Measurements from ENCODE around the gene HJV. TPM values are rescaled to one million over a fixed set of nuclear protein-coding genes. Genes with fewer than 3 reads are reported as not detected.

Gene HJV
- total RNA-seq, 8 experiments from 2014 or later: 0.11 to 0.40 (median 0.32) TPM; not detected in 3

DNA sequence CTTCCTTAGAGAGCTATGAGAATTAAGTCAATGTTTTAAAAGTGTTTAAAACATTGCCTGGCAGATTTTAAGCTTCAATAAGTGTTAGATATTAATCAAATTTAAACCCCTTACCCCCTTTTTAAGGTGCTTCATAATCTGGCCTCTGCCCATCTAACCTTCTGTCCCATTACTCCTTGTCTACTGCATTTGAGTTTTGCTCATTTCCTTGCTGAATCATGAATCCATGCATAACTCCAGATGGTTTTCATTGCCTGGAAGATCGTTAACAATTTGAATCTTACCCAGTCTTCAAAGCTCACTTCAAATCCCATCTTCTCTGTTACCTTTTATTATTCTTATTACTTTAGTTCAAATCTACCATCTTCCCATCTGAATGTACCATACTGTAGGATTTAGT lies 4.6 kb downstream of the HJV start:
- 0 to 80% (median 55%) methylated on average over 1 of the region's 1 CpG for WGBS, 10 experiments
- no peaks in the 10 kb centered on the region for H3K4me1 ChIP-seq (replicated peaks in 1 of 2)
- peak in 2 of 8 experiments; percentile 61 to 68 for ATAC-seq (replicated peaks in 6 of 8)
- H3K4me3 ChIP-seq: no peak overlapping the region
- H3K27ac ChIP-seq: no peak overlapping the region
- in situ Hi-C loops (cut with MboI; ENCODE audit: low pct_unique_long_range_greater_than_20kb in 2 of 9, low sequenced_read_pairs in 9 of 9, unreplicated experiment in 9 of 9): loop anchor here in 2 of 9 experiments (10.0 to 25.0 kb wide), 2 partner anchors 105 to 122 kb away; partner anchors contain the start of genes ITGA10 (in 1 of the 2) and PEX11B (in 1 of the 2)

DNA sequence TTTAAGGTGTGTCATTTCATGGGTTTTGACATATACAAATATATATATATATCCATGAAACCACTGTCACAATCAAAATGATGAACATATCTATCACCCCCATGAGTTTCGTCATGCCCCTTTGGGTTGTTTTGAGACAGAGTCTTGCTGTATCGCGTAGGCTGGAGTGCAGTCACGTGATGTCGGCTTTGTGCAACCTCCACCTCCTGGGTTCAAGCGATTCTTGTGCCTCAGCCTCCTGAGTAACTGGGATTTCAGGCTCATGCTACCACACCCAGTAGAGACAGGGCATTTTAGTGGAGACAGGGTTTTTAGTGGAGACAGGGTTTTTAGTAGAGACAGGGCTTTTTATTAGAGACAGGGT lies 8.0 kb downstream of the HJV start:
- 15 to 84% (median 71%) methylated on average over 4 to 6 of the region's 6 CpGs; no CpG with 5 or more reads in 3 of the 10 experiments for WGBS, 10 experiments
- in situ Hi-C loops (cut with MboI; ENCODE audit: low pct_unique_long_range_greater_than_20kb in 2 of 9, low sequenced_read_pairs in 9 of 9, unreplicated experiment in 9 of 9): loop anchor here in 3 of 9 experiments (5.0 to 25.0 kb wide), 3 partner anchors 41 to 119 kb away; partner anchors contain the start of genes ITGA10 (in 1 of the 3) and PEX11B (in 1 of the 3)

DNA sequence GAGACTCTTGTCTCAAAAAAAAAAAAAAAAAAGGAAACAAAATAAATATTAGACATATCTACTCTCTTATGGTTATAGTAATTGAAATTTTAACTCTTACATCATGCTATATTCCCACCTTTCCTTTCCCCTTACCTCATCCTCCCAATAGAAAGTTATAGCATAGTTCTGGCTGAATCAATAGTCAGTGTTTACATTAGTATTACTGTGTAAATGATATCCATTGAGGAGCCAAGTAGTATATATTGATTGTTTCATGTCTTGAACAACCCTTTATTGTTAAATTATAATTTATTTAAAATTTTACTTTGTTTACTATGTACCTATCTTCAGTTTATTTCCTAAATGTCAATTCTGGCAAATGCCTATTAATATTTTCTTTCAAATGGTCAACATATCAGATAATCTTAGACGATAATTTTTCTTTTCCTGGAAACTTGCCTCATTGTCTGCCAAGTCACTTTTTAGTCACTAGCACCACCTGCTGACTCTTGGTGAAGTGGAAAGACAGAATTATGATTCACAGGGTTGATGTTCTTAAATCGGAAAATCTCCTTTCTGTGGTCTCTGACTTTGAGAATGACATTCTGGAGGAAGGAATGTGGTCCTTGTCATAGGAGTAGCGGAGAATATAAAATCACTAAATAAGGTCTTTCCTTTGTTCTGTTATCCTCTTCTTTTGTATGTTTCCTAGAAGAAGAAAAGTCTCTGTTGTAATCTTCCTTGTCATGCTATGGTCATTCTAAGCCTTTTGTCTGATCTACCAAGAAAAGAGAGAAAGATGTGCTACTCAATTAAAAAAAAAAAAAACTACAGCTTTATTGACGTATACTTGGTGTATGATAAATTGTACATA lies 8.6 kb downstream of the HJV start:
- in situ Hi-C loops (cut with MboI; ENCODE audit: low pct_unique_long_range_greater_than_20kb in 2 of 9, low sequenced_read_pairs in 9 of 9, unreplicated experiment in 9 of 9): loop anchor here in 3 of 9 experiments (5.0 to 25.0 kb wide), 3 partner anchors 41 to 118 kb away; partner anchors contain the start of genes ITGA10 (in 1 of the 3) and PEX11B (in 1 of the 3)
- H3K27ac ChIP-seq: no peak overlapping the region
- 0 to 33% (median 23%) methylated on average over 2 to 4 of the region's 4 CpGs for WGBS, 10 experiments
- no peaks in the 10 kb centered on the region for H3K4me1 ChIP-seq (replicated peaks in 1 of 2)
- no peak overlapping the region for H3K4me3 ChIP-seq
- ATAC-seq (replicated peaks in 6 of 8): peak in 7 of 8 experiments; percentile 44 to 74 (median 53)

More for the DNA sequence above, 8.0 kb downstream of the HJV start:
- no peaks in the 10 kb centered on the region for H3K4me1 ChIP-seq (replicated peaks in 1 of 2)
- ATAC-seq (replicated peaks in 6 of 8): no peak
- H3K4me3 ChIP-seq: no peak overlapping the region
- H3K27ac ChIP-seq: no peak overlapping the region

DNA sequence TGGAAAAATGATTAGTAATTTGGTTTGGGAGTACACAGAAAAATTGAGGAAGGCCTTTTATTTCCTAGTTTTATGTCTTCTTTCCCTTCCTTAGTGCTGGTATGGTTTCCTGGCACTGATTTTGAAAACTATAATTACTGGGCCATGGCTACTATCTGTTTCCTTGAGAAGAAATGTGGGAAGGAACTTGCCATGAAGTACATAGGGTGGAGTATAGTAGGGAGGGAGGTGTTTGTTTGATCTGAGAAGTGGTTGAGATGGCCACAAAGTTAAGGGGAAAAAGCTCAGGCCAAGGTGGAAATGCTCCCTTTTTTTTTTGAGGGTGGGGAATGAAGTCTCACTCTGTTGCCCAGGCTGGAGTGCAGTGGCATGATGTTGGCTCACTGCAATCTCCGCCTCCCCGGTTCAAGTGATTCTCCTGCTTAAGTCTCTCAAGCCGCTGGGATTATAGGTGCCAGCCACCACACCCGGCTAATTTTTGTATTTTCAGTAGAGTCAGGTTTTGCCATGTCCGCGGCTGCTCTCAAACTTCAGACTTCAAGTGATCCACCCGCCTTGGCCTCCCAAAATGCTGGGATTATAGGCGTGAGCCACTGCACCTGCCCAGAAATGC lies 11.3 kb downstream of the HJV start:
- H3K4me1 ChIP-seq (replicated peaks in 1 of 2): peaks cover 0 to 2% of the 10 kb centered on the region in 2 donors
- in situ Hi-C loops (cut with MboI; ENCODE audit: low pct_unique_long_range_greater_than_20kb in 2 of 9, low sequenced_read_pairs in 9 of 9, unreplicated experiment in 9 of 9): loop anchor here in 3 of 9 experiments (5.0 to 25.0 kb wide), 3 partner anchors 38 to 115 kb away; partner anchors contain the start of genes ITGA10 (in 1 of the 3) and PEX11B (in 1 of the 3)
- no peak overlapping the region for H3K4me3 ChIP-seq
- ATAC-seq (replicated peaks in 6 of 8): no peak
- 91 to 100% (median 99%) methylated on average over 2 to 6 of the region's 8 CpGs; no CpG with 5 or more reads in 4 of the 10 experiments for WGBS, 10 experiments
- H3K27ac ChIP-seq: no peak overlapping the region

DNA sequence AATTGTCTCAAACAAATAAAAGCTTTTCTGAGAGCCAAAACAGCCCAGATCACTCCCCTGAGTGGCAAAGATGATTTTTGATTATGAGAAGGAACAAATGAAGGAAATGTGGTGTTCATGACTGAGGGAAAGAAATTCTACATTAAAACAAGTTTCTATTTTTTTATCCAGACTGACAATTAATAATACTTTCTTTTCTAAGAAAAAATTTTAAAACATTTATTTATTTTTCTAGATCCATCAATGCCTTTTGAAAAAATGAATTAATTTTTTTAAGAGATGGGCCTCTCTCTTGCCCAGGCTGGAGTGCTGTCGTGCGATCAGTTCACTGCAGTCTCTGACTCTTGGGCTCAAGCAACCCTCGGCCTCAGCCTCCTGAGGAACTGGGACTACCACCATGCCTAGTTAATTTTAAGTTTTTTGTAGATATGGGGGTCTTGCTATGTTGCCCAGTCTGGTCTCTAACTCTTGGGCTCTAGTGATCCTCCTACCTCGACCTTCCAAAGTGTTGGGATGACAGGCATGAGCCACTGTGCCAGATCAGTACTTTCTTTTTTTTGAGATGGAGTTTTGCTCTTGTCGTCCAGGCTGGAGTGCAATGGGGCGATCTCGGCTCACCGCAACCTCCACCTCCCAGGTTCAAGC lies 13.9 kb downstream of the HJV start:
- WGBS, 10 experiments: 60 to 100% (median 88%) methylated on average over 1 to 6 of the region's 8 CpGs; no CpG with 5 or more reads in 3 of the 10 experiments
- in situ Hi-C loops (cut with MboI; ENCODE audit: low pct_unique_long_range_greater_than_20kb in 2 of 9, low sequenced_read_pairs in 9 of 9, unreplicated experiment in 9 of 9): loop anchor here in 2 of 9 experiments (10.0 to 25.0 kb wide), 2 partner anchors 95 to 123 kb away; partner anchors contain the start of genes ANKRD35 (in 1 of the 2), ITGA10 (in 1 of the 2) and PEX11B (in 1 of the 2)

DNA sequence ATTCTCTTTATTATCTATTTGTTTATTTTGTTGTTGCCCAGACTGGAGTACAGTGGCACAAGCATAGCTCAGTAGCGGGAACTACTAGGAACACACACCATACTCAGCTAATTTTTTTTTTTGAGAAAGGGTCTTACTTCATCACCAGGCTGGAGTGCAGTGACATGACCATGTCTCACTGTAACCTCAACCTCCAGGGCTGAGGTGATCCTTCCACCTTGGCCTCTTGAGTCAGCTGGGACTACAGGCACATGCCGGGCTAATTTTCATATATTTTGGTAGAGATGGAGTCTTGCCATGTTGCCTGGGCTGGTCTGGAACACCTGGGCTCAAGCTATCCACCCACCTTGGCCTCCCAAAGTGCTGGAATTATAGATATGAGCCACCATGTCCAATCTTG lies 19.8 kb downstream of the HJV start:
- H3K27ac ChIP-seq: no peak overlapping the region
- no peak overlapping the region for H3K4me3 ChIP-seq
- peaks cover 8 to 10% of the 10 kb centered on the region in 2 donors for H3K4me1 ChIP-seq (replicated peaks in 1 of 2)
- 94 to 100% (median 100%) methylated on average over 1 to 2 of the region's 2 CpGs; no CpG with 5 or more reads in 1 of the 10 experiments for WGBS, 10 experiments
- in situ Hi-C loops (cut with MboI; ENCODE audit: low pct_unique_long_range_greater_than_20kb in 2 of 9, low sequenced_read_pairs in 9 of 9, unreplicated experiment in 9 of 9): loop anchor here in 2 of 9 experiments (10.0 to 25.0 kb wide), 2 partner anchors 89 to 117 kb away; partner anchors contain the start of genes ANKRD35 (in 1 of the 2), ITGA10 (in 1 of the 2) and PEX11B (in 1 of the 2)
- no peak for ATAC-seq (replicated peaks in 6 of 8)

More for the DNA sequence above, 13.9 kb downstream of the HJV start:
- Histone ChIP-seq H3K4me1 (replicated peaks in 1 of 2) (peaks cover 0 to 2% of the 10 kb centered on the region in 2 donors), H3K27ac (no peak overlapping the region), H3K4me3 (no peak overlapping the region)
- no peak for ATAC-seq (replicated peaks in 6 of 8)

DNA sequence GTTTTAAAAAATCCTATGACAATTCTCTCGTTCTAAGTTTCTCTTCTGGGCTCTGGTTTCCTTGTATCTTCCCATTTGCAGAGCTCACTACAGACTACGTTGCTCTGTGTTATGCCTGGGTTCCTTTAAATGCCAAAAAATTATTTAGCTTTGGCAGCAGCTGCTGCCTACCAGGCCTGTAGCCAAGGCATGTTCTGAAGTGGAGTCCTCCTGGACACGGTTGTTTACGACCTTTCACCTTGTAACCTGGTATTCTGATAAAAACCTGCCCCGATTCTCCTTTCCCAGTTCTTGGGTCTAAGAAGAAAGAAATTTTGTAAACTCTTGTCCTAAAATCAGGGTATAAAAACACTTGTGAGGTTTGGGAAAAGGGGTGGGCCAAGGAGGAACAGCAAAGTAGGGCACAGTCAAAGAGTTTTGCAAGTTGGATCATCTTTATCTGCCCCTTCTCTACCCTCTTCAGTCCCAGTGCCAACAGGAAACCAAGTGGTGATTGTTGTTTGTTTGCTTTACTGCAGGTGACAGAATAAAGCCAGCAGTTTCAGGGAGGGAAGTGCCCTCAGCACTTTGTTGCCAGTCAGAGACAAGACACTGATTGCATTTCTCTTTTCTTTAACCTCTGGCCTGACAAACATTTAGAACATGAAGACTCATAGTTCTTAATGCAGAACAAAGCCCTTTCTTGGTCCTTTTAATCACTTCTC lies 22.1 kb downstream of the HJV start:
- no peak for ATAC-seq (replicated peaks in 6 of 8)
- H3K4me3 ChIP-seq: no peak overlapping the region
- in situ Hi-C loops (cut with MboI; ENCODE audit: low pct_unique_long_range_greater_than_20kb in 2 of 9, low sequenced_read_pairs in 9 of 9, unreplicated experiment in 9 of 9): loop anchor here in 2 of 9 experiments (10.0 to 25.0 kb wide), 2 partner anchors 87 to 115 kb away; partner anchors contain the start of genes ANKRD35 (in 1 of the 2), ITGA10 (in 1 of the 2) and PEX11B (in 1 of the 2)
- 24 to 94% (median 76%) methylated on average over 2 to 5 of the region's 5 CpGs for WGBS, 10 experiments
- peaks cover 8 to 10% of the 10 kb centered on the region in 2 donors for H3K4me1 ChIP-seq (replicated peaks in 1 of 2)
- no peak overlapping the region for H3K27ac ChIP-seq

DNA sequence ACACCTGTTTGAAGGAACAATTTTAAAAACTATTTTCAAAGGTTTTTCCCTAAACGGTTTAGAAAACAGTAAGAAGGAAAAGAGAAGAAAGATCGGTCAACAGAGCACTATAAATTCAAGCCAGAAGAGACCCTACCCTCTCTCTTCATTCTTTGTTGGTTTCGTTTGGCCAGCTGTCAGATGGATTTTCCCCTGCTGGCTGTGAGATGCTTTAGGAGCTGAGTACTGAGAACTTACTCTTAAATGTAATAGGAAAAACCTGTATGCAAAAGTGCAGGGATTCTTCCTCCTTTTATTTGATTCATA lies 23.9 kb downstream of the HJV start:
- H3K27ac ChIP-seq: peak overlapping the region; percentile 83 to 86
- 0 to 34% (median 10%) methylated on average over 2 to 3 of the region's 3 CpGs; no CpG with 5 or more reads in 1 of the 10 experiments for WGBS, 10 experiments
- in situ Hi-C loops (cut with MboI; ENCODE audit: low pct_unique_long_range_greater_than_20kb in 2 of 9, low sequenced_read_pairs in 9 of 9, unreplicated experiment in 9 of 9): no loop called here
- H3K4me1 ChIP-seq (replicated peaks in 1 of 2): peaks cover 8 to 10% of the 10 kb centered on the region in 2 donors
- no peak for ATAC-seq (replicated peaks in 6 of 8)
- peak overlapping the region; percentile 53 to 79 (median 67) for H3K4me3 ChIP-seq

DNA sequence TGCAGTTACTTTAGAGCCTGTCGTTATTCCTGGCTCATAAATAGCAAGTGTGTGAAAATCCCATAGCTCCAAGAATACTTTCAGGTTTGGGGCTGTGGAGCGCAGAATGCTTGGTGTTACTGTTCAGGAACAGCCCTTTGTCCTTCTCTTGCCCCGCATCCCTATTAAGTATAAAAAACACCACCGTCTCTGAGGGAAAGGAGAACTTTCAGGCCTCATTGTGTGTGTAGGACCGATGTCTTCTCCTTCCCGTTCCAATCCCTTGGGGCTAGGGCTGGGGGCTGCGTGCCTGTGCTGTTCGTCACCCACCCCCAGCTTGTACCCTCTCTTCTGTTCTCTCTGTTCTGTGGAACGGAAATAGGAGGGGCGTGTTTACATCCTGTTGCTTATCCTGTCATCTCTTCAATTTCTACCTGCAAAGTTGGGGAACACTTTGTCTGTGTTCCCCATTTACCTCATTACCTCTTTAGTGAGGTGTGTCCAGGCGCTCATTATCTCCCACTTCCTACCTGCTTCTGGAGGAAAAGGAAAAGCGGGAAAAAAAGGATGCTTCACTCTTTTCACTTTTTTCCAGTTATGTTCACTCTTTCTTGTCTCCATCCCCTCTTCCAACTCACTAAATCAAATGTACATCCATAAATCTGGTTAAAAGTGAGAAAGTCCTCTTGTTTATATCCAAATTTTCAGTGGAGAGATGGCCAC lies 24.4 kb downstream of the HJV start:
- Histone ChIP-seq H3K4me3 (peak overlapping the region; percentile 53 to 79 (median 67)), H3K27ac (peak overlapping the region; percentile 83 to 86), H3K4me1 (replicated peaks in 1 of 2) (peaks cover 8 to 10% of the 10 kb centered on the region in 2 donors)
- in situ Hi-C loops (cut with MboI; ENCODE audit: low pct_unique_long_range_greater_than_20kb in 2 of 9, low sequenced_read_pairs in 9 of 9, unreplicated experiment in 9 of 9): no loop called here
- 0 to 28% (median 13%) methylated on average over 1 to 12 of the region's 12 CpGs for WGBS, 10 experiments
- peak in 6 of 8 experiments; percentile 4 to 38 (median 32) for ATAC-seq (replicated peaks in 6 of 8)

DNA sequence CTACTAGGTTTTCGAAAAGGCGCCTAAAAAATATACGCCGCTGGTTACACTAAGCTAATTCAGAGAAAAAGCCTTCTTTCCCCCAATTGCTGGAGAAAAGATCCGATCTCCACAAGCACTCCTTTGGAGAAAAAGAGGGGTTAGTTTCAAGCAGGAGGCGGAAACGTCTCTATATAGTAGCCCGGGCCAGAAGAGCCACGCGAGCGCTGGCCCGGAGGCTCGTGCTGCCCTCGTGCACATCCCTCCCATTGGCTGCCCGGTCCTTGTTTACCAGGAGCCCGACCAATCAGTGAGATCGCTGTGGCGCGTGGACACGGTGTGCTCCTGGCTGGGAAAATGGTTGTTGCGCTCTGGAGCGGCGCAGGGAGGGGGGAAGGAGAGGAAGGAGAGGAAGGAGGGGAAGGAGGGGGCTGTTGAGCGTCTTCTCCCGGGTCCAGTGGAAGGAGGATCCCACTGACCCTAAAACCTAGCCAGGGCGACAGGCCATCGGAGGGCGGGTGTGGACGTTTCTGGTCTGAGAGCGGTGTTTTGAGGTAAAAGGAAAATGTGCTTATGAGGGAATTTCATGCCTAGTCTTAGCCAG lies 25.0 kb downstream of the HJV start, which contains the start of gene TXNIP:
Gene TXNIP, minus strand, starts transcription at position 147 of the 583 bp plus-strand sequence. CDS start 313 bp downstream, outside the sequence.
- WGBS, 10 experiments: 0 to 4% (median 0%) methylated on average over 4 to 14 of the region's 30 CpGs; no CpG with 5 or more reads in 1 of the 10 experiments
- peaks cover 8 to 14% of the 10 kb centered on the region in 2 donors for H3K4me1 ChIP-seq (replicated peaks in 1 of 2)
- in situ Hi-C loops (cut with MboI; ENCODE audit: low pct_unique_long_range_greater_than_20kb in 2 of 9, low sequenced_read_pairs in 9 of 9, unreplicated experiment in 9 of 9): no loop called here
- peak within 1 kb of the TSS; percentile 53 to 79 (median 67) for H3K4me3 ChIP-seq
- peak within 1 kb of the TSS; percentile 83 to 86 for H3K27ac ChIP-seq
- ATAC-seq (replicated peaks in 6 of 8): peak; percentile 92 to 100 (median 95)

DNA sequence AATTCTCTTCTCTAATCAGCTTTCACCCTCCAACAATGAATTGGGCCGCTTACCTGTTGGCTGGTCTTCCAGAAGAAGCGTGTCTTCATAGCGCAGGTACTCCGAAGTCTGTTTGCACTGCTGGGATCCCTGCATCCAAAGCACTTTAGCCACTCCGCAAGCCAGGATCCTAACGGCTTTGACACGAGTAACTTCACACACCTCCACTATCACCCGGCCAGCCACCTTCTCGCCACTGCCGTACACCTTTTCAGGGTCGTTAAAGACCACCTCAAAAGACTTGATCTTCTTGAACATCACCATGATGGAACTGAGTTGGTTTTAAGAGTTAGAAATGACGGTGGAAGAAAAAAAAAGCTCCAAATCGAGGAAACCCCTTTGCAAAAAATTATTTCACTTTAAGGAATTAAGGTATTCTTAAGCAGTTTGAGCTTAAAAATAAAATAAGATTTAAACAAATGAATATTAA lies 25.5 kb downstream of the HJV start:
- WGBS, 10 experiments: 0 to 15% (median 0%) methylated on average over 2 to 13 of the region's 13 CpGs; no CpG with 5 or more reads in 1 of the 10 experiments
- Histone ChIP-seq H3K4me3 (peak overlapping the region; percentile 53 to 79 (median 67)), H3K4me1 (replicated peaks in 1 of 2) (peaks cover 8 to 14% of the 10 kb centered on the region in 2 donors), H3K27ac (peak overlapping the region; percentile 66 to 78)
- in situ Hi-C loops (cut with MboI; ENCODE audit: low pct_unique_long_range_greater_than_20kb in 2 of 9, low sequenced_read_pairs in 9 of 9, unreplicated experiment in 9 of 9): no loop called here
- ATAC-seq (replicated peaks in 6 of 8): peak in 1 of 8 experiments; percentile 1

All from motor neuron (in vitro differentiated cells).